ENCODE results near the gene FBXO46.

Gene FBXO46

GRCh38 chr19:45682117-45682516, 48.6 kb downstream of the FBXO46 start:
- Histone ChIP-seq H2AK5ac (ENCODE audit: low read length) (no peak overlapping the region), H3K79me2 (ENCODE audit: control insufficient read depth, insufficient read depth, low read length, poor library complexity) (no peaks in the 10 kb centered on the region), H3K4ac (ENCODE audit: low read depth, low read length) (no peak overlapping the region)

GRCh38 chr19:45681391-45682015, 49.2 kb downstream of the FBXO46 start:
- Histone ChIP-seq H3K4me3 (ENCODE audit: low read depth, low read length) (no peak overlapping the region), H2BK120ac (ENCODE audit: insufficient read depth, low read length, poor library complexity) (no peak overlapping the region), H3K27ac (ENCODE audit: low read depth, low read length) (no peak overlapping the region), H3K9ac (ENCODE audit: low read length) (no peak overlapping the region), H2AFZ (ENCODE audit: insufficient read depth, low read length, poor library complexity) (peak overlapping the region; percentile 72), H2AK5ac (ENCODE audit: low read length) (no peak overlapping the region), H3K18ac (ENCODE audit: low read length) (no peak overlapping the region), H4K91ac (ENCODE audit: low read depth, low read length) (no peak overlapping the region), H3K36me3 (ENCODE audit: control insufficient read depth in 1 of 2, insufficient read depth in 2 of 2, low read length in 2 of 2) (peaks cover 18 to 26% of the 10 kb centered on the region in 2 experiments), H4K8ac (ENCODE audit: low read depth, low read length) (peak overlapping the region; percentile 67), H3K4me2 (ENCODE audit: low read length) (peak overlapping the region; percentile 72), H3K79me1 (ENCODE audit: low read length) (peaks cover 9% of the 10 kb centered on the region), H3K14ac (ENCODE audit: low read length) (no peak overlapping the region), H3K27me3 (ENCODE audit: insufficient read depth, low read length) (no peaks in the 10 kb centered on the region), H3K23ac (ENCODE audit: low read length) (no peak overlapping the region), H2BK12ac (ENCODE audit: low read length) (no peak overlapping the region), H3K79me2 (ENCODE audit: control insufficient read depth, insufficient read depth, low read length, poor library complexity) (no peaks in the 10 kb centered on the region), H4K12ac (ENCODE audit: low read depth, low read length) (no peak overlapping the region), H2BK5ac (ENCODE audit: low read depth, low read length, poor library complexity) (no peak overlapping the region), H3K4ac (ENCODE audit: low read depth, low read length) (no peak overlapping the region), H3K9me3 (ENCODE audit: insufficient read depth, low read depth, low read length) (peaks cover 2% of the 10 kb centered on the region), H3K4me1 (ENCODE audit: control insufficient read depth in 1 of 2, insufficient read depth in 2 of 2, low read length in 2 of 2) (peaks cover 7 to 11% of the 10 kb centered on the region in 2 experiments)
- DNase-seq = peak; percentile 88 to 92
- no CpG with 5 or more reads among the region's 51 CpGs for WGBS (ENCODE audit: extremely low coverage, insufficient coverage, insufficient read length)

More at GRCh38 chr19:45682117-45682516, 48.6 kb downstream of the FBXO46 start:
- no peak overlapping the region for H2BK5ac ChIP-seq (ENCODE audit: low read depth, low read length, poor library complexity)
- H3K4me3 ChIP-seq (ENCODE audit: low read depth, low read length) = no peak overlapping the region
- no peaks in the 10 kb centered on the region for H3K27me3 ChIP-seq (ENCODE audit: insufficient read depth, low read length)
- WGBS (ENCODE audit: extremely low coverage, insufficient coverage, insufficient read length) = no CpG with 5 or more reads among the region's 8 CpGs
- H3K18ac ChIP-seq (ENCODE audit: low read length) = no peak overlapping the region
- no peak overlapping the region for H2AFZ ChIP-seq (ENCODE audit: insufficient read depth, low read length, poor library complexity)
- no peak overlapping the region for H3K23ac ChIP-seq (ENCODE audit: low read length)
- H3K27ac ChIP-seq (ENCODE audit: low read depth, low read length) = no peak overlapping the region
- peak overlapping the region; percentile 72 for H3K4me2 ChIP-seq (ENCODE audit: low read length)
- H4K8ac ChIP-seq (ENCODE audit: low read depth, low read length) = no peak overlapping the region
- DNase-seq = no peak
- no peak overlapping the region for H2BK12ac ChIP-seq (ENCODE audit: low read length)
- peaks cover 7% of the 10 kb centered on the region in 2 experiments for H3K4me1 ChIP-seq (ENCODE audit: control insufficient read depth in 1 of 2, insufficient read depth in 2 of 2, low read length in 2 of 2)
- H2BK120ac ChIP-seq (ENCODE audit: insufficient read depth, low read length, poor library complexity) = no peak overlapping the region
- H4K12ac ChIP-seq (ENCODE audit: low read depth, low read length) = no peak overlapping the region
- no peak overlapping the region for H4K91ac ChIP-seq (ENCODE audit: low read depth, low read length)
- peaks cover 7% of the 10 kb centered on the region for H3K79me1 ChIP-seq (ENCODE audit: low read length)
- no peaks in the 10 kb centered on the region for H3K9me3 ChIP-seq (ENCODE audit: insufficient read depth, low read depth, low read length)
- H3K36me3 ChIP-seq (ENCODE audit: control insufficient read depth in 1 of 2, insufficient read depth in 2 of 2, low read length in 2 of 2) = peaks cover 23 to 31% of the 10 kb centered on the region in 2 experiments
- no peak overlapping the region for H3K9ac ChIP-seq (ENCODE audit: low read length)
- H3K14ac ChIP-seq (ENCODE audit: low read length) = no peak overlapping the region

GRCh38 chr19:45677351-45678230, 53.1 kb downstream of the FBXO46 start:
- Histone ChIP-seq H3K79me2 (ENCODE audit: control insufficient read depth, insufficient read depth, low read length, poor library complexity) (no peaks in the 10 kb centered on the region), H3K23ac (ENCODE audit: low read length) (no peak overlapping the region), H4K91ac (ENCODE audit: low read depth, low read length) (no peak overlapping the region), H2BK5ac (ENCODE audit: low read depth, low read length, poor library complexity) (no peak overlapping the region), H3K4me3 (ENCODE audit: low read depth, low read length) (peak overlapping the region; percentile 42), H3K9me3 (ENCODE audit: insufficient read depth, low read depth, low read length) (peaks cover 2% of the 10 kb centered on the region), H2AK5ac (ENCODE audit: low read length) (no peak overlapping the region), H3K4ac (ENCODE audit: low read depth, low read length) (no peak overlapping the region), H4K12ac (ENCODE audit: low read depth, low read length) (no peak overlapping the region), H3K18ac (ENCODE audit: low read length) (no peak overlapping the region), H3K4me1 (ENCODE audit: control insufficient read depth in 1 of 2, insufficient read depth in 2 of 2, low read length in 2 of 2) (peaks cover 7 to 11% of the 10 kb centered on the region in 2 experiments), H4K8ac (ENCODE audit: low read depth, low read length) (peak overlapping the region; percentile 10), H3K4me2 (ENCODE audit: low read length) (peak overlapping the region; percentile 80), H3K27me3 (ENCODE audit: insufficient read depth, low read length) (no peaks in the 10 kb centered on the region), H3K9ac (ENCODE audit: low read length) (no peak overlapping the region), H3K79me1 (ENCODE audit: low read length) (peaks cover 9% of the 10 kb centered on the region), H2BK120ac (ENCODE audit: insufficient read depth, low read length, poor library complexity) (no peak overlapping the region), H2AFZ (ENCODE audit: insufficient read depth, low read length, poor library complexity) (peak overlapping the region; percentile 73), H3K27ac (ENCODE audit: low read depth, low read length) (no peak overlapping the region), H2BK12ac (ENCODE audit: low read length) (no peak overlapping the region), H3K36me3 (ENCODE audit: control insufficient read depth in 1 of 2, insufficient read depth in 2 of 2, low read length in 2 of 2) (no peaks in the 10 kb centered on the region), H3K14ac (ENCODE audit: low read length) (no peak overlapping the region)
- no CpG with 5 or more reads among the region's 49 CpGs for WGBS (ENCODE audit: extremely low coverage, insufficient coverage, insufficient read length)
- DNase-seq = peak; percentile 68

GRCh38 chr19:45676851-45677263, 53.8 kb downstream of the FBXO46 start:
- peak overlapping the region; percentile 5 for H4K8ac ChIP-seq (ENCODE audit: low read depth, low read length)
- H4K91ac ChIP-seq (ENCODE audit: low read depth, low read length) = no peak overlapping the region
- WGBS (ENCODE audit: extremely low coverage, insufficient coverage, insufficient read length) = no CpG with 5 or more reads among the region's 28 CpGs
- no peak overlapping the region for H3K14ac ChIP-seq (ENCODE audit: low read length)
- peak overlapping the region; percentile 62 for H3K4me3 ChIP-seq (ENCODE audit: low read depth, low read length)
- H2BK5ac ChIP-seq (ENCODE audit: low read depth, low read length, poor library complexity) = no peak overlapping the region
- H3K23ac ChIP-seq (ENCODE audit: low read length) = peak overlapping the region; percentile 20
- H2BK120ac ChIP-seq (ENCODE audit: insufficient read depth, low read length, poor library complexity) = no peak overlapping the region
- H3K9me3 ChIP-seq (ENCODE audit: insufficient read depth, low read depth, low read length) = peaks cover 2% of the 10 kb centered on the region
- no peaks in the 10 kb centered on the region for H3K36me3 ChIP-seq (ENCODE audit: control insufficient read depth in 1 of 2, insufficient read depth in 2 of 2, low read length in 2 of 2)
- H2AK5ac ChIP-seq (ENCODE audit: low read length) = no peak overlapping the region
- H3K27me3 ChIP-seq (ENCODE audit: insufficient read depth, low read length) = no peaks in the 10 kb centered on the region
- H3K79me1 ChIP-seq (ENCODE audit: low read length) = peaks cover 9% of the 10 kb centered on the region
- H3K79me2 ChIP-seq (ENCODE audit: control insufficient read depth, insufficient read depth, low read length, poor library complexity) = no peaks in the 10 kb centered on the region
- H2AFZ ChIP-seq (ENCODE audit: insufficient read depth, low read length, poor library complexity) = peak overlapping the region; percentile 0
- peaks cover 7 to 11% of the 10 kb centered on the region in 2 experiments for H3K4me1 ChIP-seq (ENCODE audit: control insufficient read depth in 1 of 2, insufficient read depth in 2 of 2, low read length in 2 of 2)
- no peak overlapping the region for H3K18ac ChIP-seq (ENCODE audit: low read length)
- H2BK12ac ChIP-seq (ENCODE audit: low read length) = no peak overlapping the region
- no peak overlapping the region for H3K4ac ChIP-seq (ENCODE audit: low read depth, low read length)
- peak overlapping the region; percentile 55 for H3K9ac ChIP-seq (ENCODE audit: low read length)
- H4K12ac ChIP-seq (ENCODE audit: low read depth, low read length) = no peak overlapping the region
- peak in 1 of 2 donors; percentile 10 for DNase-seq
- peak overlapping the region; percentile 80 for H3K4me2 ChIP-seq (ENCODE audit: low read length)
- no peak overlapping the region for H3K27ac ChIP-seq (ENCODE audit: low read depth, low read length)

All from trophoblast cell (in vitro differentiated cells and primary cell).